B cell (primary cell): ENCODE data around the gene TOMM40. TPM values are rescaled to one million over a fixed set of nuclear protein-coding genes. Genes with fewer than 3 reads are reported as not detected.

Experiments used
- ATAC-seq: fragments of 200-7000 bp; cut with Tn5 transposase; one replicate; pipeline ENCODE4 v1.10.0; 2021; ENCODE audit warnings: low read depth, mild to moderate bottlenecking, moderate number of reproducible peaks, moderate library complexity
- CTCF ChIA-PET: fragments of 350-600 bp; sonication (Branson Sonifier 250); formaldehyde crosslinking; loops from one replicate; lab custom pipeline; 2021; ENCODE audit warnings: antibody characterized with exemption, inconsistent platforms; lab: Charles Lee
- POLR2A ChIA-PET: fragments of 350-600 bp; sonication (Branson Sonifier 250); formaldehyde crosslinking; loops from one replicate; lab custom pipeline; 2021; ENCODE audit warnings: antibody characterized with exemption; lab: Charles Lee
- DNase-seq: peaks from one replicate; pipeline ENCODE4 v3.0.0; 2013
- H2AFZ ChIP-seq: 2 replicates; pipeline ENCODE4 v1.6.1; 2012; ENCODE audit warnings: mild to moderate bottlenecking, low read depth, low read length; ENCODE audit not compliant: insufficient read depth, poor library complexity, severe bottlenecking
- H3K27ac ChIP-seq, 2 donors: 1 replicate in 1 of 2; 2 replicates in 1 of 2; pipeline ENCODE4 v1.5.1; 2012 to 2013; ENCODE audit warnings: low read length in 2 of 2, mild to moderate bottlenecking in 2 of 2, moderate library complexity in 1 of 2
- H3K27me3 ChIP-seq, 4 experiments: fragments of 200-600 bp in 1 of 4; sonication (generic) in 1 of 4; replicated peaks in 1 of 4; 1 replicate in 2 of 4; 2 replicates in 2 of 4; pipeline versions ENCODE4 v1.6.1 to v1.7.0; 2013 to 2016; ENCODE audit warnings: low read length in 3 of 4, mild to moderate bottlenecking in 2 of 4, mixed read lengths in 1 of 4, moderate library complexity in 1 of 4; ENCODE audit not compliant: insufficient read depth in 4 of 4, control insufficient read depth in 3 of 4; ENCODE audit errors: control extremely low read depth in 1 of 4
- H3K36me3 ChIP-seq, 2 experiments: replicated peaks in 1 of 2; 1 replicate in 1 of 2; 2 replicates in 1 of 2; pipeline versions ENCODE4 v1.6.1 to v1.7.1; 2013; ENCODE audit warnings: low read length in 1 of 2; ENCODE audit not compliant: insufficient read depth in 2 of 2, control insufficient read depth in 1 of 2; ENCODE audit errors: control extremely low read depth in 1 of 2, extremely low read depth in 1 of 2
- H3K4me1 ChIP-seq, 2 donors: fragments of 200-600 bp in 1 of 2; sonication (generic) in 1 of 2; 1 replicate in 1 of 2; 2 replicates in 1 of 2; pipeline versions ENCODE4 v1.5.1 to v1.6.1; 2013 to 2017; ENCODE audit warnings: low read length in 2 of 2; ENCODE audit not compliant: control insufficient read depth in 2 of 2, insufficient read depth in 2 of 2
- H3K4me2 ChIP-seq: replicated peaks from 2 replicates; pipeline ENCODE3; 2012; ENCODE audit warnings: mild to moderate bottlenecking, low read depth, low read length; ENCODE audit not compliant: poor library complexity, severe bottlenecking
- H3K4me3 ChIP-seq, 5 experiments: fragments of 200-600 bp in 1 of 5; sonication (generic) in 1 of 5; 1 replicate in 3 of 5; 2 replicates in 2 of 5; pipeline versions ENCODE4 v1.5.1 to v1.7.0; 2011 to 2016; ENCODE audit warnings: low read length in 4 of 5, mild to moderate bottlenecking in 4 of 5, low read depth in 2 of 5, control low read depth in 1 of 5, moderate library complexity in 1 of 5; ENCODE audit not compliant: insufficient read depth in 1 of 5; ENCODE audit errors: control extremely low read depth in 1 of 5, extremely low read depth in 1 of 5
- H3K79me2 ChIP-seq: fragments of 200-600 bp; sonication (generic); one replicate; pipeline ENCODE4 v1.6.0; 2016; ENCODE audit warnings: low read length; ENCODE audit not compliant: control insufficient read depth, insufficient read depth
- H3K9ac ChIP-seq: fragments of 200-600 bp; sonication (generic); 2 replicates; pipeline ENCODE4 v1.6.1; 2017; ENCODE audit warnings: mild to moderate bottlenecking, low read length, moderate library complexity
- H3K9me3 ChIP-seq, 3 donors: one replicate each; pipeline versions ENCODE4 v1.6.1 to v1.7.1; 2013; ENCODE audit warnings: low read length in 2 of 3; ENCODE audit not compliant: control insufficient read depth in 2 of 3, insufficient read depth in 1 of 3; ENCODE audit errors: control extremely low read depth in 1 of 3
- H4K20me1 ChIP-seq: 2 replicates; pipeline ENCODE4 v1.6.0; 2012; ENCODE audit warnings: mild to moderate bottlenecking, low read length; ENCODE audit not compliant: insufficient read depth, control insufficient read depth, poor library complexity, severe bottlenecking
- H3K27ac Mint-ChIP-seq: one replicate; pipeline ENCODE4 v1.8.0; 2021; ENCODE audit warnings: mixed read lengths
- H3K27me3 Mint-ChIP-seq: one replicate; pipeline ENCODE4 v1.8.0; 2021; ENCODE audit warnings: mixed read lengths
- H3K4me1 Mint-ChIP-seq: one replicate; pipeline ENCODE4 v1.8.0; 2021; ENCODE audit warnings: mixed read lengths
- H3K4me3 Mint-ChIP-seq: one replicate; pipeline ENCODE4 v1.8.0; 2021; ENCODE audit warnings: mixed read lengths
- H3K9me3 Mint-ChIP-seq: one replicate; pipeline ENCODE4 v1.8.0; 2022; ENCODE audit warnings: mixed read lengths; ENCODE audit not compliant: insufficient read depth
- CTCF ChIP-seq: fragments of 200-600 bp; IDR thresholded peaks from one replicate; pipeline ENCODE4 v1.8.0; 2022; ENCODE audit warnings: antibody characterized with exemption, mild to moderate bottlenecking
- EZH2 ChIP-seq: IDR thresholded peaks from 2 replicates; pipeline ENCODE4 v1.6.1; 2012; ENCODE audit warnings: borderline replicate concordance, low read depth, mild to moderate bottlenecking, moderate library complexity, low read length; ENCODE audit not compliant: insufficient read depth, poor library complexity, severe bottlenecking
- WGBS: methylation state at CpG from one replicate; pipeline ENCODE4 v1.1.5; 2013; ENCODE audit warnings: missing lambda C conversion rate; ENCODE audit not compliant: insufficient coverage; 5-methylcytosine and 5-hydroxymethylcytosine counted together
- intact Hi-C: fragments of 100-400 bp; cut with micrococcal nuclease; formaldehyde crosslinking; loops from one replicate; pipeline ENCODE4 v1.10.0; 2022
- polyA plus RNA-seq: library from polyadenylated mRNA; depleted of rRNA; stranded (reverse); fragments of >200 nt; gene quantifications from 2 replicates; pipeline ENCODE4 v1.2.3, GENCODE V29; 2012
- total RNA-seq, 2 donors: library from RNA; stranded (reverse); fragments of 120-200 nt in 1 of 2; gene quantifications; 1 replicate in 1 of 2; 2 replicates in 1 of 2; pipeline versions ENCODE4 v1.2.3 to v1.2.4, GENCODE V29; 2013 to 2022

TOMM40 gene
- total and polyA plus RNA-seq, 2 donors (not counting 1 experiment from before 2014, with no cell fraction given), result 30.9 to 31.1 TPM

- 44% methylated on average over 12 of the region's 18 CpGs for WGBS
- Mint-ChIP-seq H3K4me3 (no peak overlapping the region), H3K27ac (no peak overlapping the region), H3K27me3 (peaks cover 51% of the 10 kb centered on the region), H3K9me3 (peaks cover 3% of the 10 kb centered on the region), H3K4me1 (peaks cover 22% of the 10 kb centered on the region)
- Histone ChIP-seq H3K4me2 (no peak overlapping the region), H3K27me3 (peaks cover 0 to 45% (median 19%) of the 10 kb centered on the region in 4 experiments), H3K4me1 (peaks cover 35% of the 10 kb centered on the region in 2 donors), H3K9me3 (peaks cover 0 to 22% (median 0%) of the 10 kb centered on the region in 3 donors), H3K79me2 (no peaks in the 10 kb centered on the region), H3K36me3 (no peaks in the 10 kb centered on the region), H4K20me1 (no peaks in the 10 kb centered on the region), H2AFZ (no peak overlapping the region), H3K4me3 (no peak overlapping the region), H3K9ac (no peak overlapping the region), H3K27ac (no peak overlapping the region)
- DNase-seq (no peak), ATAC-seq (no peak)
- ChIA-PET CTCF (no interaction called here), POLR2A (no interaction called here)
- TF ChIP-seq CTCF (no peak), EZH2 (no peak)
- intact Hi-C loops, result loop anchor here (10.0 kb wide), 3 partner anchors 74 to 194 kb away; partner anchors contain the start of gene CBLC
Observed at GRCh38 chr19:44848812-44849447, 42.1 kb upstream of the TOMM40 start.

GRCh38 chr19:44850641-44851109 is 40.4 kb upstream of the TOMM40 start:
- Histone ChIP-seq H3K27ac (no peak overlapping the region), H3K4me1 (peaks cover 26% of the 10 kb centered on the region in 2 donors), H3K36me3 (no peaks in the 10 kb centered on the region), H3K9ac (no peak overlapping the region), H4K20me1 (no peaks in the 10 kb centered on the region), H3K4me3 (no peak overlapping the region), H3K9me3 (peaks cover 0 to 20% (median 0%) of the 10 kb centered on the region in 3 donors), H3K4me2 (no peak overlapping the region), H3K27me3 (peaks cover 0 to 37% (median 15%) of the 10 kb centered on the region in 4 experiments), H3K79me2 (no peaks in the 10 kb centered on the region), H2AFZ (no peak overlapping the region)
- no peak overlapping the region for H3K4me3 Mint-ChIP-seq
- H3K9me3 Mint-ChIP-seq, result no peaks in the 10 kb centered on the region
- 90% methylated on average over 8 of the region's 8 CpGs for WGBS
- CTCF ChIA-PET, result interaction anchor here (0.8 kb wide), 1 partner anchor 127 kb away, joined by 4 read pairs; no protein-coding TSS in a partner anchor
- peaks cover 12% of the 10 kb centered on the region for H3K4me1 Mint-ChIP-seq
- POLR2A ChIA-PET, result no interaction called here
- ATAC-seq (no peak), DNase-seq (no peak)
- no peak for TF ChIP-seq CTCF
- TF ChIP-seq EZH2, result no peak
- H3K27me3 Mint-ChIP-seq, result peaks cover 47% of the 10 kb centered on the region
- intact Hi-C loops, result no loop called here
- no peak overlapping the region for H3K27ac Mint-ChIP-seq
